GM18508 (cell line): ENCODE data around the gene LGSN.
A peak's percentile ranks its signal among the peaks of the same experiment; 100 is the strongest.
"Not testable (repeated sequence)": the region's sequence is repeated elsewhere in the genome, so short reads cannot be mapped to it uniquely, and the experiment has no call there.

Experiments used
- ATAC-seq: cut with Tn5 transposase; IDR thresholded peaks from one replicate; pipeline ENCODE4 v1.9.1; 2021; ENCODE audit warnings: moderate number of reproducible peaks; ENCODE audit not compliant: insufficient read depth, unreplicated experiment

LGSN gene, protein sequence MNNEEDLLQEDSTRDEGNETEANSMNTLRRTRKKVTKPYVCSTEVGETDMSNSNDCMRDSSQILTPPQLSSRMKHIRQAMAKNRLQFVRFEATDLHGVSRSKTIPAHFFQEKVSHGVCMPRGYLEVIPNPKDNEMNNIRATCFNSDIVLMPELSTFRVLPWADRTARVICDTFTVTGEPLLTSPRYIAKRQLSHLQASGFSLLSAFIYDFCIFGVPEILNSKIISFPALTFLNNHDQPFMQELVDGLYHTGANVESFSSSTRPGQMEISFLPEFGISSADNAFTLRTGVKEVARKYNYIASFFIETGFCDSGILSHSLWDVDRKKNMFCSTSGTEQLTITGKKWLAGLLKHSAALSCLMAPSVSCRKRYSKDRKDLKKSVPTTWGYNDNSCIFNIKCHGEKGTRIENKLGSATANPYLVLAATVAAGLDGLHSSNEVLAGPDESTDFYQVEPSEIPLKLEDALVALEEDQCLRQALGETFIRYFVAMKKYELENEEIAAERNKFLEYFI

DNA sequence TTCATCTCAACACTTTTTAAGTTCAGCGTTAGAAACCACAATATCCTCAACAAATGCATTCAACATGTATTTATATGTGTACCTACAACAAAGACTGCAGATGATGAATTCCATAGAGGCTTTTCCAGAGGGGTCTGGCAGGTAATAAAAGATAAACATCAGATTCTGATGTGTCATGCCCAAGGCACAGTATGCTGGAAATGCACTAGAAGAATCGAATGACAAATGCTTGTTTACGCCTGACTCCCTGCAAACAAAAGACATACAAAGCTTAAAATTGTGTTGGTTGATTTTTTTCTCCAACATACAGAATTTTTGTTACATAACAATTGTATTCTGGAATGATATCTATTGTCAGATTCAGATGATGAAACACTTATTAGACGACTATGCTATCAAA, at the start of gene LGSN:
TSS of gene LGSN (minus strand) at position 45 of the 400 bp plus-strand sequence. CDS start at position 5, 40 bp downstream.
- ATAC-seq, result no peak

GRCh38 chr6:63368347-63368746, 48.6 kb upstream of the LGSN start:
- no peak for ATAC-seq

- not testable (repeated sequence) for ATAC-seq
Observed at GRCh38 chr6:63362500-63363120, 42.8 kb upstream of the LGSN start.

- ATAC-seq, result not testable (repeated sequence)
Observed at GRCh38 chr6:63357384-63357783, 37.6 kb upstream of the LGSN start.

GRCh38 chr6:63355632-63356031, 35.8 kb upstream of the LGSN start:
- ATAC-seq, result no peak

DNA sequence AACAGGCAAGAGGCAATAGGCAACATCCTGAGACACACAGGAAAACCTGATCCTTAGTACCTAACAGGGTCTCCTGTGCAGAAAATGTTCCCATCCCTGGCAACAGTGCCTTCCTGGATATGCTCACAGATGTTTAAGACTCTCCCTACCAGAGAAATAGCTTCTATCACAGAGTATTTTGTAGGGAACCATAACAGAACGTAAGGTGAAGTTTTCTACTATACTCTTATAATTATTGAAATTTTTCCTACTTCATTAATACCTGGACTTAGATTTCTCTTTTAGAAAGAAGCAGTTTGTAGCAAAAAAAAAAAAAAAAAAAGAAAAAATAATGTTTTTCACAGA, 33.5 kb upstream of the LGSN start:
- ATAC-seq, result no peak

GRCh38 chr6:63352544-63353285, 32.9 kb upstream of the LGSN start:
- ATAC-seq, result peak; percentile 75

- ATAC-seq, result peak; percentile 33
Observed at GRCh38 chr6:63352069-63352543, 32.3 kb upstream of the LGSN start.

GRCh38 chr6:63349401-63349800, 29.6 kb upstream of the LGSN start:
- ATAC-seq, result no peak

GRCh38 chr6:63348836-63349235, 29.1 kb upstream of the LGSN start:
- ATAC-seq, result no peak

- no peak for ATAC-seq
Observed at GRCh38 chr6:63347599-63347998, 27.8 kb upstream of the LGSN start.

- no peak for ATAC-seq
Observed at GRCh38 chr6:63346217-63346835, 26.5 kb upstream of the LGSN start.

DNA sequence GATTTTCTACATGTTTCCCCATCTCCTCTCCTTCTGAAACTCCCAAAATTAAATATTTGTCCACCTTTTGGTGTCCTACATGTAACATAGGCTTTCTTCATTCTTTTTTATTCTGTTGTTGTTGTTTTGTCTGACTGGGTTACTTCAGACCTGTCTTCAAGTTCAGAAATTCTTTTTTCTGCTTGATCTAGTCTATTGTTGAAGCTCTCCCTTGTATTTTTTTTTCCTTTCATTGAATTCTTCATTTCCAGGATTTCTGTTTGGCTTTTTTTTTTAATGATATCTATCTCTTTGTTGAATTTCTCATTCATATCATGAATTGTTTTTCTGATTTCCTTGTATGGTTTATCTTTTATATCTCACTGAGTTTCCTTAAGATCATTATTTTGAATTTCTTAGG, 20.6 kb upstream of the LGSN start:
- ATAC-seq, result no peak

- not testable (repeated sequence) for ATAC-seq
Observed at GRCh38 chr6:63334652-63335051, 14.9 kb upstream of the LGSN start.

DNA sequence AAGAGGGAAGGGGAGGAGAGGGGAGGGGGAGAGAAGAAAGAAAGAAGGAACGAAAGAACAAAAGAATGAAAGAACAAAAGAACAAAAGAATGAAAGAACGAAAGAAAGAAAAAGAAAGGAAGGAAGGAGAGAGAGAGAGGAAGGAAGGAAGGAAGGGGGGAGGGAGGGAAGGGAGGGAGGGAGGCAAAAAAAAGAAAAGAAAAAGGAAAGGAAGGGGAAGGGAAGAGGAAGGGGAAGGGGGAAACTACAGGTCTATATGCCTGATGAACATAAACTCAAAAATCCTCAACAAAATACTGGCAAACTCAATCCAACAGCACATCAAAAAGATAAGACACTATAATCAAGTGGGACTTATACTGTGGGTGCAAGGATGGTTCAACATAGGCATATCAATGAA, 13.7 kb upstream of the LGSN start:
- no peak for ATAC-seq

GRCh38 chr6:63326630-63327029, 6.8 kb upstream of the LGSN start:
- not testable (repeated sequence) for ATAC-seq

DNA sequence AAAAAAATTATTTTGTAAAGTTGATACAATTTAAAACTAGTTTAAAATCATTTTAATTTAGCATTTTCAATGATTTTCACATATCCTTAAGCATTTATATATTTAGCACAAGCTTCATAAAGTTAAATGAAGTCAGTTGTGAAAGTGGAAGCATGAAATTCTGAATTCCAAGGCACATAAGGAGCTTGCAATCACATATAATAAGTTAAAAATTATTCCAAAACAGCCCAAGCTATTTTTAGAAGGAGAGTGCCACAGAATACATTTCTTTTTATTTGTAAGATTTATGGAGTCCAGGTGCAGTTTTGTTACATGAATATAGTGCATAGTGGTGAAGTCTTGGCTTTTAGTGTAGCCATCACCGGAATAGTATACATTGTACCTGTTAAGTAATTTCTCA, 3.2 kb upstream of the LGSN start:
- no peak for ATAC-seq

DNA sequence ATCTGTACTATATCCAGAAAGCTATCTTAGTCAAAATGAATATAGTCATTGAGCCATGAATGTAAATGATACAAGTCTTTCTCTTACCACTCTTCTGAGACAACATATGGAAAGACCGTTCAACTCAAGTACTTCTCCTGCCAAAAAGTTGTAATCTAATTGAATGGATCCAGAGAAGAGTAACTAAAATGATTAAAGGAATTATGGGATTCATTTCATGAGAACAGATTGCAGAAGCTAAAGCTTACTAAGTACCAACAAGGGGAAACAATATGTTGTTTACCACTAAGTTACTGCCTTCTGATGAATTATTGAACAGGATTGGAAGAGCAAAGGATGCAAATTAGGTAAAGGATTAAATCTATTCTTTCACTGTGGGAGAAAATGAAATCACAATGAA, 2.0 kb upstream of the LGSN start:
- no peak for ATAC-seq

DNA sequence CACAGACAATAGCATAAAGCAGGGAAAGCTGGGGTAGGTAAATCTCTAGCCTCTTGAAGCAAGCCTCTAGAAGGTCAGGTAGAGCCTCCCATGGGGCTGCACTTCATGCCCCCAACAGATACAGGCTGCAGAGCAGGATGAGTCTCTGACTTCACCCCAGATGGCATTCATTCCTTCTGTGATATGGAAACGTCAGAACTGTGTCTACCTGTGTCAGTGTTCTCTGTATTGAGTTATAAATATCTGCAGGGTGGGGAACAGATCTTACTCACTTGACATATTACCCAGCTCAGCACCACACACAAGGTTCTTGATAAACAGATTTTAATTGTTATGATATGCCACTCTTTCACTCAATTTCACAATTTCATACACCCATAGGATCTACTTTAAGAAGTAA, 2.1 kb downstream of the LGSN start:
- ATAC-seq, result no peak

- ATAC-seq, result no peak
Observed at GRCh38 chr6:63316113-63316512, 3.7 kb downstream of the LGSN start.
